Uterus (tissue), 4 donors: ENCODE results near the gene ME3. TPM values are rescaled to one million over a fixed set of nuclear protein-coding genes. Genes with fewer than 3 reads are reported as not detected.

Source experiments
- DNase-seq, 2 donors: peaks; one replicate each; pipeline ENCODE4 v3.0.0-alpha.2; 2019 to 2020
- H3K27ac ChIP-seq, 2 donors: fragments of 200-600 bp; sonication (generic); 1 replicate in 1 of 2; 2 replicates in 1 of 2; pipeline ENCODE4 v1.5.1; 2016 to 2018
- H3K27me3 ChIP-seq, 2 donors: fragments of 200-600 bp; sonication (generic); one replicate each; pipeline ENCODE4 v1.5.1; 2018 to 2019; ENCODE audit warnings: control low read depth in 1 of 2
- H3K36me3 ChIP-seq, 2 donors: fragments of 200-600 bp; sonication (generic); one replicate each; pipeline ENCODE4 v1.5.1; 2019; ENCODE audit warnings: control low read depth in 1 of 2
- H3K4me1 ChIP-seq, 2 donors: fragments of 200-600 bp; sonication (generic); one replicate each; pipeline ENCODE4 v1.5.1; 2018 to 2019; ENCODE audit warnings: control low read depth in 1 of 2
- H3K4me3 ChIP-seq, 2 donors: fragments of 200-600 bp; sonication (generic); 1 replicate in 1 of 2; 2 replicates in 1 of 2; pipeline ENCODE4 v1.5.1; 2018 to 2019; ENCODE audit warnings: mild to moderate bottlenecking in 1 of 2
- H3K9me3 ChIP-seq, 2 donors: fragments of 200-600 bp; sonication (generic); one replicate each; pipeline ENCODE4 v1.5.1; 2019; ENCODE audit warnings: control low read depth in 1 of 2
- POLR2A ChIP-seq, 2 donors: fragments of 450-650 bp; IDR thresholded peaks; one replicate each; pipeline ENCODE4 v1.6.1; 2016; ENCODE audit warnings: antibody characterized with exemption in 2 of 2, mild to moderate bottlenecking in 1 of 2, moderate library complexity in 1 of 2
- intact Hi-C: fragments of 100-400 bp; cut with DNase I; formaldehyde crosslinking; loops from one replicate; pipeline ENCODE4 v1.15.1; 2023; ENCODE audit warnings: low total_unique reads
- total RNA-seq, 4 donors: library from RNA; depleted of rRNA in 3 of 4; stranded (reverse); fragments of >200 nt in 3 of 4; gene quantifications; one replicate each; pipeline versions ENCODE4 v1.1.0 to v1.2.4, GENCODE V29; 2014 to 2023
- TF ChIP-seq, protein P1 (sequence below), 4 experiments: fragments of 200-600 bp in 2 of 4; fragments of 450-650 bp in 2 of 4; sonication (generic) in 2 of 4; IDR thresholded peaks; one replicate each; pipeline ENCODE4 v1.5.1; 2016 to 2019; ENCODE audit warnings: antibody characterized with exemption in 4 of 4, mild to moderate bottlenecking in 2 of 4, moderate library complexity in 1 of 4
- donor health status: DM: yes; HTN: yes; CAD: no.

The ME3 gene
- total RNA-seq, 4 donors from 2014 or later: 44.3 to 169 (median 54.2) TPM

DNA sequence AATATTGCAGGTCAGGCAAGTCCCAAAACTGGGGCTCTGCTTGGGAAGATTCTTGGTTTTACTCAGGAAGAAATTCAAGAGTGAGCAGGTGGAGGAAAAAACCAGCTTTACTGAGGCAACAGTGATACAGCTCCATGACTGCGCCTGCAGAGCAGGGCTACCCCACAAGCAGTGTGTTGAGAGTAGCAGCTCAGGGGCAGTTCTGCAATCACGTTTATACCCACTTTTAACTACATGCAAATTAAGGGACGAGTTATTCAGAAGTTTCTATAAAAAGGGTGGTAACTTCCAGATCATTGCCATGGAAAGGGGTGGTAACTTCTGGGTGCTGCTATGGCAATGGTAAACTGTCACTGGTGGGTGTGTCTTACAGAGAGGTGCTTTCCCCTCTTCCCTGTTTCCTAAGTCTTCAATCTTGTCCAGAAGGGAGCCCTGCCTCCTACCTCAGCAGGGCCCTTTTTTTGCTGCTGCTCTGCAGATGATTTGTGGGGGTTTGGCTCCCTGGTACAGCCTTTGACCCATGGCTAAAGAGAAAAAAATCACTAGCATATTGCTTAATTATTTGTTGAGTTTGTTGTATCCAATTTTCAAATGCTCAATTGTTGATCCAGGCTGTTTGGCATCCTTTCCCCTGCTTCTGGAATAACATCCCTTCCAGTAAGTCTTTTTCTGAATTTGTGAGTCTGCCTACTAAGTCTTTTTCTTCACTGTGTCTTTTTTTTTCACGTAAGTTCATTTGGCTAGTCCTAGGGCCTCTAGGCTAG lies 30.0 kb upstream of the ME3 start:
- intact Hi-C loops: no loop called here
- TF ChIP-seq, protein P1, sequence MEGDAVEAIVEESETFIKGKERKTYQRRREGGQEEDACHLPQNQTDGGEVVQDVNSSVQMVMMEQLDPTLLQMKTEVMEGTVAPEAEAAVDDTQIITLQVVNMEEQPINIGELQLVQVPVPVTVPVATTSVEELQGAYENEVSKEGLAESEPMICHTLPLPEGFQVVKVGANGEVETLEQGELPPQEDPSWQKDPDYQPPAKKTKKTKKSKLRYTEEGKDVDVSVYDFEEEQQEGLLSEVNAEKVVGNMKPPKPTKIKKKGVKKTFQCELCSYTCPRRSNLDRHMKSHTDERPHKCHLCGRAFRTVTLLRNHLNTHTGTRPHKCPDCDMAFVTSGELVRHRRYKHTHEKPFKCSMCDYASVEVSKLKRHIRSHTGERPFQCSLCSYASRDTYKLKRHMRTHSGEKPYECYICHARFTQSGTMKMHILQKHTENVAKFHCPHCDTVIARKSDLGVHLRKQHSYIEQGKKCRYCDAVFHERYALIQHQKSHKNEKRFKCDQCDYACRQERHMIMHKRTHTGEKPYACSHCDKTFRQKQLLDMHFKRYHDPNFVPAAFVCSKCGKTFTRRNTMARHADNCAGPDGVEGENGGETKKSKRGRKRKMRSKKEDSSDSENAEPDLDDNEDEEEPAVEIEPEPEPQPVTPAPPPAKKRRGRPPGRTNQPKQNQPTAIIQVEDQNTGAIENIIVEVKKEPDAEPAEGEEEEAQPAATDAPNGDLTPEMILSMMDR (IDR thresholded peaks at IDR 0.05): no peak
- no peak for TF ChIP-seq POLR2A (IDR thresholded peaks at IDR 0.05)
- no peak overlapping the region for H3K27ac ChIP-seq

DNA sequence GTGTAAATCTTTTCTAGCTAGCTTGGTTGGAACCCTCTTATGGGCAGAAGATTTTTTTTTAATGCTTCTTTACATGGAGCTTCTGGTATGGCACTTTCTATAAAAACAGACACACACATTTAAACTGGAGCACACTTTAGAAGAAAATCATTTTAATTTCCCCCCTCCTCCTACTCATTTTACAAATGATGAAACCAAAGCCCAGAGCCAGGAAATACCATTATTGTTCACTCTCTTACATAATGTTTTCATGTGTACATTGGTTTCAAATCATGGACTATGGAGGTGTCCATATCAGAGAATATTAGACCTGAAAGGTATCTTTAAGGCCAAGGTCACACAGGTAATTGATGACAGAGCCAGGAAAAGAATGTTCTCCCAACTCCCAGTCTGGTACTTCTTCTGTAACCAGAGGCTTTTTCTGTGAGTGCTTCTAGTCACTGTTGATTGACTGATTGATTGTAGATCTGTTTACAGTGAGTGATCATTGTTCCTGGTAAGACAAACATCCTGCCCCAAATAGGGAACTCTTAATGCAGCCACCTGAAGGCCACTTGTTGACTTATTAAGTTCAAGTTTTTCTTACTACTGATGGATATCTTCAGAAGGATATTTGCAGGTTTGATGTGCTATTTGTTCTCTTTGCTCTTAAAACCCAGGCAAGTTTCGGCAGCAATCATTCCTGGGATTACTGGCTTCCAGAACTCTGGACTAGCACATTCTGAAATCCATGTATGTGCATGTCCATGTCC lies 26.8 kb upstream of the ME3 start:
- H3K27ac ChIP-seq: no peak overlapping the region
- H3K36me3 ChIP-seq: no peaks in the 10 kb centered on the region
- H3K4me1 ChIP-seq: no peaks in the 10 kb centered on the region
- H3K27me3 ChIP-seq: no peaks in the 10 kb centered on the region
- DNase-seq: no peak
- no peaks in the 10 kb centered on the region for H3K9me3 ChIP-seq
- H3K4me3 ChIP-seq: no peak overlapping the region
- TF ChIP-seq POLR2A (IDR thresholded peaks at IDR 0.05): no peak
- TF ChIP-seq, protein P1 (IDR thresholded peaks at IDR 0.05): no peak
- intact Hi-C loops: no loop called here

More for the DNA sequence above, 30.0 kb upstream of the ME3 start:
- H3K27me3 ChIP-seq: no peaks in the 10 kb centered on the region
- no peak overlapping the region for H3K4me3 ChIP-seq
- DNase-seq: no peak
- H3K9me3 ChIP-seq: no peaks in the 10 kb centered on the region
- no peaks in the 10 kb centered on the region for H3K36me3 ChIP-seq
- H3K4me1 ChIP-seq: no peaks in the 10 kb centered on the region

DNA sequence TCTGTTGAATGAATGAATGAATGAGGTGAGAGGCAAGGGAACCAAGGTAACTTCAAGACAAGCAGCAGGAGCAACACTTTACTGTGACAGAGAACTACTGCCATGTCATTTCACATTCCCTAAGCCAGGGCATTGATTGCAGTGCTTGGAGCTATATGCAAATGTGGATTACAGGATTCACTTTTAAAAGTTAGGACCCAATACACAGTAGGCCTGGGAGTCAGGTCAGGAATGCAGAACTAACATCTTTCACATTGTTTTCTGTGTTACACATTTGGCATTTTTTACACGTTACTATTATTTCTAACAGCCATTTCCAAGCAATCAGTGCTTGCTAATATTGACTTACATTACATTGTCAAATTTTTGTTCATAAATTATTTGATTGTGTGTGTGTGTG lies 26.2 kb upstream of the ME3 start:
- TF ChIP-seq, protein P1 (IDR thresholded peaks at IDR 0.05): no peak
- TF ChIP-seq POLR2A (IDR thresholded peaks at IDR 0.05): no peak
- Histone ChIP-seq H3K4me1 (no peaks in the 10 kb centered on the region), H3K9me3 (no peaks in the 10 kb centered on the region), H3K27ac (no peak overlapping the region), H3K27me3 (no peaks in the 10 kb centered on the region), H3K4me3 (no peak overlapping the region), H3K36me3 (no peaks in the 10 kb centered on the region)
- intact Hi-C loops: no loop called here
- DNase-seq: no peak

DNA sequence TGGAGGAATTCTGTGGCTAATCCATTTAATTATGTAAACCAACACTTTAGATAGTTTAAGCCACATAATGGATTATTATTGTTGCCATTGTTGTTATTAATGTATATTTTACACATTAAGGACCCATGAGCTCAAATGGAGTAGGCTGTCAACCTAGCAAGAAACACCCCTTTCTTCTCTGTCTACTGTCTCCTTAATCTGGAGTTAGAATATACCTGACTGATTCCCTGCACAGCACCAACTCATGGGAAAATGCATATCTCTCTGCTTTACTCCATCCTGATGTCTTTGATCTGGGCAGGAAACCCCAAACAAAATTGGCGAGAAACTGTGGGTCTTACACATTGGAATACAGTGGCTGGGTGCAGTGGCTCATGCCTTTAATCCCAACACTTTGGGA lies 24.0 kb upstream of the ME3 start:
- no peak overlapping the region for H3K27ac ChIP-seq
- H3K36me3 ChIP-seq: no peaks in the 10 kb centered on the region
- H3K27me3 ChIP-seq: no peaks in the 10 kb centered on the region
- no peaks in the 10 kb centered on the region for H3K9me3 ChIP-seq
- no peaks in the 10 kb centered on the region for H3K4me1 ChIP-seq
- TF ChIP-seq, protein P1 (IDR thresholded peaks at IDR 0.05): no peak
- TF ChIP-seq POLR2A (IDR thresholded peaks at IDR 0.05): no peak
- intact Hi-C loops: no loop called here
- H3K4me3 ChIP-seq: no peak overlapping the region
- DNase-seq: no peak

DNA sequence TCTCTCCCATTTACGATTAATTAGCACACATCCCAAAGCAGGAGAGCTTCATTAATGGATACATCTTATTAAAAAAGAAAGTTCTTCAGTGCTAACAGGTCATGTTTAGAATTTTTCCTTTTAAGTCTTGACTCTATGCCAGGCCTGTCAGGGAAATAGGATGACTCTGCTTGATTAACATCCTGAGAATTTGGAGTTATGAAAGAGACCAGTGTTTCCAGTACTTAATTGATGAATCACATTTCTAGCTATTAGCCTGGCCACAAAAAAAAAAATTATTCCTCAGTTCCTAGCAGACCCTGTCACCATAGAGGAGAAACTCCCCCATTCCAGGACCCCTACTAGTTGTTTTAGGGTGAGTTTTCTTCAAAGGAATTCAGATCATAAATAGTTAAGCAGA lies 23.6 kb upstream of the ME3 start:
- H3K9me3 ChIP-seq: no peaks in the 10 kb centered on the region
- TF ChIP-seq, protein P1 (IDR thresholded peaks at IDR 0.05): no peak
- no peak for TF ChIP-seq POLR2A (IDR thresholded peaks at IDR 0.05)
- no peaks in the 10 kb centered on the region for H3K27me3 ChIP-seq
- no peaks in the 10 kb centered on the region for H3K36me3 ChIP-seq
- DNase-seq: no peak
- H3K27ac ChIP-seq: no peak overlapping the region
- H3K4me1 ChIP-seq: no peaks in the 10 kb centered on the region
- intact Hi-C loops: no loop called here
- H3K4me3 ChIP-seq: no peak overlapping the region
